Measurements from ENCODE around the gene RNF187. TPM values are rescaled to one million over a fixed set of nuclear protein-coding genes. Genes with fewer than 3 reads are reported as not detected.

The RNF187 gene
- total RNA-seq, 1 experiment from 2014 or later = 63.4 TPM

- H3K23ac ChIP-seq (ENCODE audit: insufficient read length, low read depth, low read length) = no peak overlapping the region
- no peaks in the 10 kb centered on the region for H3K23me2 ChIP-seq (ENCODE audit: insufficient read length, low read depth, low read length, poor library complexity, severe bottlenecking)
- H3K27ac ChIP-seq (ENCODE audit: insufficient read length, low read depth, low read length) = no peak overlapping the region
- no peak overlapping the region for H3K14ac ChIP-seq (ENCODE audit: insufficient read depth, low read length)
- no peak overlapping the region for H3K18ac ChIP-seq (ENCODE audit: insufficient read length, low read depth, low read length)
- no peak overlapping the region for H2BK15ac ChIP-seq (ENCODE audit: low read depth, low read length)
- no peaks in the 10 kb centered on the region; the same call in 1 of the 2 replicates for H3K27me3 ChIP-seq (ENCODE audit: insufficient read depth, low read length)
- Mint-ChIP-seq H3K27me3 (ENCODE audit: low read depth) (peaks cover 15% of the 10 kb centered on the region), H3K9me3 (no peaks in the 10 kb centered on the region), H3K4me3 (no peak overlapping the region), H3K27ac (no peak overlapping the region), H3K4me1 (peaks cover 8 to 16% of the 10 kb centered on the region in 2 experiments), H3K36me3 (ENCODE audit: insufficient read depth in 1 of 3, low read depth in 3 of 3) (peaks cover 28 to 53% (median 48%) of the 10 kb centered on the region in 3 experiments)
- no peak overlapping the region for H3K9ac ChIP-seq (ENCODE audit: extremely low read depth, insufficient read length, low read length)
- no peak overlapping the region for H4K5ac ChIP-seq (ENCODE audit: insufficient read length, low read depth, low read length)
- TF ChIP-seq, protein P1, sequence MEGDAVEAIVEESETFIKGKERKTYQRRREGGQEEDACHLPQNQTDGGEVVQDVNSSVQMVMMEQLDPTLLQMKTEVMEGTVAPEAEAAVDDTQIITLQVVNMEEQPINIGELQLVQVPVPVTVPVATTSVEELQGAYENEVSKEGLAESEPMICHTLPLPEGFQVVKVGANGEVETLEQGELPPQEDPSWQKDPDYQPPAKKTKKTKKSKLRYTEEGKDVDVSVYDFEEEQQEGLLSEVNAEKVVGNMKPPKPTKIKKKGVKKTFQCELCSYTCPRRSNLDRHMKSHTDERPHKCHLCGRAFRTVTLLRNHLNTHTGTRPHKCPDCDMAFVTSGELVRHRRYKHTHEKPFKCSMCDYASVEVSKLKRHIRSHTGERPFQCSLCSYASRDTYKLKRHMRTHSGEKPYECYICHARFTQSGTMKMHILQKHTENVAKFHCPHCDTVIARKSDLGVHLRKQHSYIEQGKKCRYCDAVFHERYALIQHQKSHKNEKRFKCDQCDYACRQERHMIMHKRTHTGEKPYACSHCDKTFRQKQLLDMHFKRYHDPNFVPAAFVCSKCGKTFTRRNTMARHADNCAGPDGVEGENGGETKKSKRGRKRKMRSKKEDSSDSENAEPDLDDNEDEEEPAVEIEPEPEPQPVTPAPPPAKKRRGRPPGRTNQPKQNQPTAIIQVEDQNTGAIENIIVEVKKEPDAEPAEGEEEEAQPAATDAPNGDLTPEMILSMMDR (conservative IDR thresholded peaks at IDR 0.05) = no peak
- no peak overlapping the region for H3K56ac ChIP-seq (ENCODE audit: insufficient read length, low read depth, low read length)
- H3T11ph ChIP-seq (ENCODE audit: low read length) = no peak overlapping the region
- no peak overlapping the region for H2BK20ac ChIP-seq (ENCODE audit: low read depth, low read length, poor library complexity, severe bottlenecking)
- no peaks in the 10 kb centered on the region for H3K4me1 ChIP-seq (ENCODE audit: insufficient read depth, low read length)
- no peaks in the 10 kb centered on the region for H4K20me1 ChIP-seq (ENCODE audit: control insufficient read depth, insufficient read depth, insufficient read length)
- no peak overlapping the region for H2AFZ ChIP-seq (ENCODE audit: low read length)
- H4K8ac ChIP-seq (replicated peaks; ENCODE audit: insufficient read length, low read depth, low read length) = no peak overlapping the region
- H2BK12ac ChIP-seq (ENCODE audit: insufficient read length, low read depth, low read length) = no peak overlapping the region
- H4K91ac ChIP-seq (ENCODE audit: insufficient read length, low read depth, low read length) = no peak overlapping the region
- no peak for DNase-seq
- H2BK5ac ChIP-seq (ENCODE audit: insufficient read length, low read length) = no peak overlapping the region
- no peaks in the 10 kb centered on the region for H3K79me1 ChIP-seq (ENCODE audit: insufficient read depth, low read depth, low read length, poor library complexity, severe bottlenecking)
- H3K4me2 ChIP-seq (ENCODE audit: insufficient read depth, insufficient read length, low read length) = no peak overlapping the region
- no CpG with 5 or more reads among the region's 28 CpGs for WGBS (ENCODE audit: extremely low coverage, insufficient read length, low lambda C conversion rate)
- no peak overlapping the region for H3K4ac ChIP-seq (ENCODE audit: low read depth, low read length)
- no peak overlapping the region for H2BK120ac ChIP-seq (ENCODE audit: low read depth, low read length, poor library complexity, severe bottlenecking)
- H3K9me3 ChIP-seq (ENCODE audit: control insufficient read depth, low read depth, low read length) = no peaks in the 10 kb centered on the region
- no peak overlapping the region for H2AK5ac ChIP-seq (ENCODE audit: insufficient read length, low read length)
- no peaks in the 10 kb centered on the region for H3K79me2 ChIP-seq (ENCODE audit: insufficient read depth, low read length)
These were observed 6.2 kb downstream of the RNF187 start for GRCh38 chr1:228493141-228494043.

Measured in H9 (cell line).